Vagina (tissue), 2 donors: ENCODE results near the gene USO1. TPM values are rescaled to one million over a fixed set of nuclear protein-coding genes. Genes with fewer than 3 reads are reported as not detected.

Source experiments
- DNase-seq, 2 donors: peaks; one replicate each; pipeline ENCODE4 v3.0.0-alpha.2; 2017; ENCODE audit errors: extremely low spot score in 2 of 2
- H3K27ac ChIP-seq: fragments of 200-600 bp; sonication (generic); one replicate; pipeline ENCODE4 v1.5.1; 2019
- H3K27me3 ChIP-seq: fragments of 200-600 bp; sonication (generic); one replicate; pipeline ENCODE4 v1.5.1; 2019
- H3K36me3 ChIP-seq, 2 donors: fragments of 200-600 bp; sonication (generic); one replicate each; pipeline ENCODE4 v1.5.1; 2017 to 2019
- H3K4me1 ChIP-seq: fragments of 200-600 bp; sonication (generic); one replicate; pipeline ENCODE4 v1.5.1; 2019
- H3K4me3 ChIP-seq, 2 donors: fragments of 200-600 bp; sonication (generic); 1 replicate in 1 of 2; 2 replicates in 1 of 2; pipeline ENCODE4 v1.5.1; 2016 to 2019
- H3K9me3 ChIP-seq: fragments of 200-600 bp; sonication (generic); one replicate; pipeline ENCODE4 v1.5.1; 2019
- POLR2A ChIP-seq, 2 donors: fragments of 450-650 bp; IDR thresholded peaks; one replicate each; pipeline ENCODE4 v1.6.1; 2017; ENCODE audit warnings: antibody characterized with exemption in 2 of 2, mild to moderate bottlenecking in 2 of 2, moderate library complexity in 2 of 2
- POLR2AphosphoS5 ChIP-seq, 2 donors: sonication (generic); formaldehyde crosslinking; IDR thresholded peaks; one replicate each; pipeline ENCODE4 v1.9.0; 2017; ENCODE audit warnings: antibody characterized with exemption in 2 of 2, mild to moderate bottlenecking in 2 of 2, low read depth in 1 of 2; ENCODE audit not compliant: insufficient read depth in 1 of 2
- intact Hi-C: fragments of 100-400 bp; cut with DNase I; formaldehyde crosslinking; loops from one replicate; pipeline ENCODE4 v1.15.1; 2023
- total RNA-seq: library from RNA; depleted of rRNA; stranded (reverse); fragments of >200 nt; gene quantifications from one replicate; pipeline ENCODE4 v1.2.3, GENCODE V29; 2016
- TF ChIP-seq, protein P1 (sequence below), 3 experiments: fragments of 450-650 bp in 2 of 3; fragments of 200-600 bp in 1 of 3; sonication (generic) in 1 of 3; IDR thresholded peaks; one replicate each; pipeline ENCODE4 v1.5.1; 2017 to 2019; ENCODE audit warnings: antibody characterized with exemption in 3 of 3, mild to moderate bottlenecking in 2 of 3, moderate library complexity in 2 of 3

The USO1 gene
- total RNA-seq, 1 donor from 2014 or later, result 47.9 TPM

DNA sequence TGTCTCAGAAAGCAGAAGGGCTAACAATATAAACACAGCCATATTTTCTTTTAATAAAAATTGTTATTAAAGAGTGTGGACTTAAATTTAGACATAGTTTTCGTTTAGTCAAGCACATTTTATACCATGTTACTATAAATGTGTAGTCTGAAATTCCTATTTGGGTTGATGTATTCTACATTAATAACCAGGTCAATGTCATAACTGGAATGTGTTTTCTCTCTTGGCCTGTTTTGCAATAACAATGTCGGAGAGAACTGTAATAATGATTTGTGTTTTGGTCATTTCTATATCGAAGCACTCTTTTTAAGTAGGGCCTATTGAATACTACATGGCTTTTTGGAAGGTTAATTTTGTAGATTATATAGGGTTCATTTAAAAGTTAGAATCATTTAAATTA, 5.5 kb downstream of the USO1 start:
- no peaks in the 10 kb centered on the region for H3K36me3 ChIP-seq
- DNase-seq, result no peak
- no peak for TF ChIP-seq POLR2A (IDR thresholded peaks at IDR 0.05)
- TF ChIP-seq, protein P1, sequence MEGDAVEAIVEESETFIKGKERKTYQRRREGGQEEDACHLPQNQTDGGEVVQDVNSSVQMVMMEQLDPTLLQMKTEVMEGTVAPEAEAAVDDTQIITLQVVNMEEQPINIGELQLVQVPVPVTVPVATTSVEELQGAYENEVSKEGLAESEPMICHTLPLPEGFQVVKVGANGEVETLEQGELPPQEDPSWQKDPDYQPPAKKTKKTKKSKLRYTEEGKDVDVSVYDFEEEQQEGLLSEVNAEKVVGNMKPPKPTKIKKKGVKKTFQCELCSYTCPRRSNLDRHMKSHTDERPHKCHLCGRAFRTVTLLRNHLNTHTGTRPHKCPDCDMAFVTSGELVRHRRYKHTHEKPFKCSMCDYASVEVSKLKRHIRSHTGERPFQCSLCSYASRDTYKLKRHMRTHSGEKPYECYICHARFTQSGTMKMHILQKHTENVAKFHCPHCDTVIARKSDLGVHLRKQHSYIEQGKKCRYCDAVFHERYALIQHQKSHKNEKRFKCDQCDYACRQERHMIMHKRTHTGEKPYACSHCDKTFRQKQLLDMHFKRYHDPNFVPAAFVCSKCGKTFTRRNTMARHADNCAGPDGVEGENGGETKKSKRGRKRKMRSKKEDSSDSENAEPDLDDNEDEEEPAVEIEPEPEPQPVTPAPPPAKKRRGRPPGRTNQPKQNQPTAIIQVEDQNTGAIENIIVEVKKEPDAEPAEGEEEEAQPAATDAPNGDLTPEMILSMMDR (IDR thresholded peaks at IDR 0.05), result no peak
- TF ChIP-seq POLR2AphosphoS5 (IDR thresholded peaks at IDR 0.05; ENCODE audit: insufficient read depth in 1 of 2, low read depth in 1 of 2), result no peak
- no peaks in the 10 kb centered on the region for H3K9me3 ChIP-seq
- H3K4me1 ChIP-seq, result peaks cover 44% of the 10 kb centered on the region
- no peak overlapping the region for H3K27ac ChIP-seq
- no peaks in the 10 kb centered on the region for H3K27me3 ChIP-seq
- no peak overlapping the region for H3K4me3 ChIP-seq
- intact Hi-C loops, result no loop called here

- H3K4me3 ChIP-seq, result no peak overlapping the region
- no peak for DNase-seq
- TF ChIP-seq, protein P1 (IDR thresholded peaks at IDR 0.05), result no peak
- TF ChIP-seq POLR2AphosphoS5 (IDR thresholded peaks at IDR 0.05; ENCODE audit: insufficient read depth in 1 of 2, low read depth in 1 of 2) (no peak), POLR2A (IDR thresholded peaks at IDR 0.05) (no peak)
- H3K4me1 ChIP-seq, result peaks cover 15% of the 10 kb centered on the region
- no peaks in the 10 kb centered on the region for H3K27me3 ChIP-seq
- intact Hi-C loops, result no loop called here
- H3K36me3 ChIP-seq, result no peaks in the 10 kb centered on the region
- H3K9me3 ChIP-seq, result no peaks in the 10 kb centered on the region
- H3K27ac ChIP-seq, result no peak overlapping the region
Measured at GRCh38 chr4:75733369-75733768, 9.0 kb downstream of the USO1 start.

- no peak overlapping the region for H3K27ac ChIP-seq
- H3K36me3 ChIP-seq, result no peaks in the 10 kb centered on the region
- no peak for DNase-seq
- TF ChIP-seq POLR2AphosphoS5 (IDR thresholded peaks at IDR 0.05; ENCODE audit: insufficient read depth in 1 of 2, low read depth in 1 of 2) (no peak), POLR2A (IDR thresholded peaks at IDR 0.05) (no peak)
- TF ChIP-seq, protein P1 (IDR thresholded peaks at IDR 0.05), result no peak
- H3K27me3 ChIP-seq, result no peaks in the 10 kb centered on the region
- no peaks in the 10 kb centered on the region for H3K4me1 ChIP-seq
- H3K9me3 ChIP-seq, result no peaks in the 10 kb centered on the region
- H3K4me3 ChIP-seq, result no peak overlapping the region
- intact Hi-C loops, result no loop called here
Measured at GRCh38 chr4:75735525-75735924, 11.1 kb downstream of the USO1 start.

- no peak overlapping the region for H3K4me3 ChIP-seq
- H3K36me3 ChIP-seq, result no peaks in the 10 kb centered on the region
- no peak overlapping the region for H3K27ac ChIP-seq
- intact Hi-C loops, result no loop called here
- H3K9me3 ChIP-seq, result no peaks in the 10 kb centered on the region
- no peaks in the 10 kb centered on the region for H3K4me1 ChIP-seq
- DNase-seq, result no peak
- H3K27me3 ChIP-seq, result no peaks in the 10 kb centered on the region
- TF ChIP-seq POLR2A (IDR thresholded peaks at IDR 0.05) (no peak), POLR2AphosphoS5 (IDR thresholded peaks at IDR 0.05; ENCODE audit: insufficient read depth in 1 of 2, low read depth in 1 of 2) (no peak)
- TF ChIP-seq, protein P1 (IDR thresholded peaks at IDR 0.05), result no peak
Measured at GRCh38 chr4:75736862-75737261, 12.5 kb downstream of the USO1 start.

GRCh38 chr4:75737398-75737797, 13.0 kb downstream of the USO1 start:
- H3K4me1 ChIP-seq, result no peaks in the 10 kb centered on the region
- no peaks in the 10 kb centered on the region for H3K27me3 ChIP-seq
- no peak overlapping the region for H3K4me3 ChIP-seq
- DNase-seq, result no peak
- H3K27ac ChIP-seq, result no peak overlapping the region
- no peak for TF ChIP-seq POLR2A (IDR thresholded peaks at IDR 0.05)
- no peak for TF ChIP-seq POLR2AphosphoS5 (IDR thresholded peaks at IDR 0.05; ENCODE audit: insufficient read depth in 1 of 2, low read depth in 1 of 2)
- TF ChIP-seq, protein P1 (IDR thresholded peaks at IDR 0.05), result no peak
- intact Hi-C loops, result no loop called here
- H3K36me3 ChIP-seq, result no peaks in the 10 kb centered on the region
- no peaks in the 10 kb centered on the region for H3K9me3 ChIP-seq
